IMR-90 (cell line): ENCODE measurements around the gene DOC2B. TPM values are rescaled to one million over a fixed set of nuclear protein-coding genes. Genes with fewer than 3 reads are reported as not detected.

Source experiments
- ATAC-seq: fragments of 200-7000 bp; cut with Tn5 transposase; 2 replicates; pipeline ENCODE4 v1.9.1; 2020; ENCODE audit warnings: low read depth, mild to moderate bottlenecking, moderate library complexity
- BruUV-seq: library from RNA; stranded (reverse); fragments of 400-500 nt; replicated peaks from 2 replicates; lab custom pipeline; 2021; lab: Mats Ljungman, UMichigan
- CTCF ChIA-PET: fragments of 300-600 bp; formaldehyde crosslinking; extraction: SDS; loops from one replicate; lab custom pipeline; 2021; ENCODE audit warnings: antibody characterized with exemption; lab: Yijun Ruan, JAX
- POLR2A ChIA-PET: fragments of 300-600 bp; sonication (Branson Sonifier 250); formaldehyde crosslinking; loops from one replicate; lab custom pipeline; 2022; ENCODE audit warnings: antibody characterized with exemption; ENCODE audit not compliant: unreplicated experiment; lab: Charles Lee
- DNase-seq: peaks from one replicate; pipeline ENCODE4 v3.0.0; 2013
- H2AFZ ChIP-seq: replicated peaks from 2 replicates; pipeline ENCODE3; 2013; ENCODE audit warnings: low read length, mild to moderate bottlenecking; ENCODE audit not compliant: poor library complexity
- H2AK5ac ChIP-seq: 2 replicates; pipeline ENCODE4 v1.6.1; 2013; ENCODE audit warnings: low read depth, low read length, inconsistent platforms
- H2AK9ac ChIP-seq: replicated peaks from 2 replicates; pipeline ENCODE3; 2013; ENCODE audit warnings: mild to moderate bottlenecking, low read depth, low read length, moderate library complexity; ENCODE audit not compliant: poor library complexity
- H2BK120ac ChIP-seq: 2 replicates; pipeline ENCODE4 v1.6.1; 2013; ENCODE audit warnings: low read depth, low read length, inconsistent platforms
- H2BK15ac ChIP-seq: 3 replicates; pipeline ENCODE4 v1.6.1; 2013; ENCODE audit warnings: low read depth, low read length, inconsistent platforms
- H2BK20ac ChIP-seq: 2 replicates; pipeline ENCODE4 v1.6.1; 2013; ENCODE audit warnings: low read depth, mild to moderate bottlenecking, inconsistent platforms, low read length, moderate library complexity
- H2BK5ac ChIP-seq: 2 replicates; pipeline ENCODE4 v1.6.1; 2013; ENCODE audit warnings: mild to moderate bottlenecking, low read depth, low read length, inconsistent platforms; ENCODE audit not compliant: poor library complexity, severe bottlenecking
- H3K14ac ChIP-seq: replicated peaks from 2 replicates; pipeline ENCODE4 v1.6.1; 2013; ENCODE audit warnings: low read depth, low read length, inconsistent platforms
- H3K18ac ChIP-seq: 2 replicates; pipeline ENCODE4 v1.6.1; 2013; ENCODE audit warnings: low read depth, low read length, control low read depth
- H3K23ac ChIP-seq: 2 replicates; pipeline ENCODE4 v1.6.1; 2013; ENCODE audit warnings: low read depth, low read length, inconsistent platforms
- H3K27ac ChIP-seq: 2 replicates; pipeline ENCODE4 v1.5.1; 2013; ENCODE audit warnings: mild to moderate bottlenecking, control low read depth, low read length; ENCODE audit not compliant: insufficient read depth
- H3K27me3 ChIP-seq: 2 replicates; pipeline ENCODE4 v1.6.1; 2013; ENCODE audit warnings: low read length; ENCODE audit not compliant: control insufficient read depth, insufficient read depth
- H3K36me3 ChIP-seq: 2 replicates; pipeline ENCODE4 v1.6.1; 2013; ENCODE audit warnings: low read length, mixed read lengths; ENCODE audit not compliant: control insufficient read depth, insufficient read depth
- H3K4ac ChIP-seq: 2 replicates; pipeline ENCODE4 v1.6.1; 2013; ENCODE audit warnings: low read depth, low read length, inconsistent platforms
- H3K4me1 ChIP-seq: 2 replicates; pipeline ENCODE4 v1.6.1; 2013; ENCODE audit warnings: low read length, mixed read lengths; ENCODE audit not compliant: control insufficient read depth, insufficient read depth
- H3K4me2 ChIP-seq: 2 replicates; pipeline ENCODE4 v1.6.1; 2013; ENCODE audit warnings: low read depth, mild to moderate bottlenecking, control low read depth, low read length, moderate library complexity
- H3K4me3 ChIP-seq: 2 replicates; pipeline ENCODE4 v1.5.1; 2013; ENCODE audit warnings: low read depth, mild to moderate bottlenecking, control low read depth, low read length, moderate library complexity; ENCODE audit not compliant: insufficient read depth
- H3K56ac ChIP-seq: 2 replicates; pipeline ENCODE4 v1.6.1; 2013; ENCODE audit warnings: low read length, inconsistent platforms; ENCODE audit not compliant: insufficient read depth; ENCODE audit errors: extremely low read depth
- H3K79me1 ChIP-seq, 2 experiments: 2 replicates each; pipeline ENCODE4 v1.6.1; 2013; ENCODE audit warnings: low read length in 2 of 2, inconsistent platforms in 1 of 2, low read depth in 1 of 2
- H3K9ac ChIP-seq: 2 replicates; pipeline ENCODE4 v1.6.1; 2013; ENCODE audit warnings: low read depth, low read length, control low read depth
- H3K9me1 ChIP-seq: 2 replicates; pipeline ENCODE4 v1.6.1; 2013; ENCODE audit warnings: low read length, inconsistent platforms; ENCODE audit not compliant: insufficient read depth
- H3K9me3 ChIP-seq: 2 replicates; pipeline ENCODE4 v1.6.1; 2013; ENCODE audit warnings: low read length; ENCODE audit not compliant: control insufficient read depth, insufficient read depth
- H4K20me1 ChIP-seq: 2 replicates; pipeline ENCODE4 v1.6.1; 2013; ENCODE audit warnings: low read length, inconsistent platforms; ENCODE audit not compliant: insufficient read depth
- H4K5ac ChIP-seq: 2 replicates; pipeline ENCODE4 v1.6.1; 2013; ENCODE audit warnings: mild to moderate bottlenecking, low read depth, low read length, control low read depth
- H4K8ac ChIP-seq, 2 experiments: 2 replicates each; pipeline ENCODE4 v1.6.1; 2013; ENCODE audit warnings: low read depth in 2 of 2, low read length in 2 of 2, control low read depth in 1 of 2, inconsistent platforms in 1 of 2
- H4K91ac ChIP-seq: 2 replicates; pipeline ENCODE4 v1.6.1; 2013; ENCODE audit warnings: low read depth, low read length, inconsistent platforms; ENCODE audit not compliant: insufficient read depth
- BHLHE40 ChIP-seq: fragments of 150-350 bp; IDR thresholded peaks from 2 replicates; pipeline ENCODE4 v1.6.1; 2016; ENCODE audit warnings: mild to moderate bottlenecking, low read depth, low read length
- CEBPB ChIP-seq: IDR thresholded peaks from 2 replicates; pipeline ENCODE4 v1.6.1; 2012; ENCODE audit warnings: low read depth, low read length, improper control_type of control experiment
- CHD1 ChIP-seq: IDR thresholded peaks from 2 replicates; pipeline ENCODE4 v1.6.1; 2012; ENCODE audit warnings: low read depth, low read length, improper control_type of control experiment
- CTCF ChIP-seq: conservative IDR thresholded peaks from 2 replicates; pipeline ENCODE4 v1.5.1; 2012; ENCODE audit warnings: mild to moderate bottlenecking, low read depth, low read length, improper control_type of control experiment
- ELK1 ChIP-seq: fragments of 150-350 bp; IDR thresholded peaks from 2 replicates; pipeline ENCODE4 v1.6.1; 2016; ENCODE audit warnings: low read depth, mild to moderate bottlenecking, low read length, moderate library complexity, borderline replicate concordance
- MXI1 ChIP-seq: IDR thresholded peaks from 2 replicates; pipeline ENCODE4 v1.6.1; 2012; ENCODE audit warnings: low read depth, mild to moderate bottlenecking, low read length, moderate library complexity, borderline replicate concordance
- POLR2A ChIP-seq: IDR thresholded peaks from 2 replicates; pipeline ENCODE4 v1.6.1; 2012; ENCODE audit warnings: mild to moderate bottlenecking, low read depth, low read length
- RCOR1 ChIP-seq: IDR thresholded peaks from 2 replicates; pipeline ENCODE4 v1.6.1; 2012; ENCODE audit warnings: mild to moderate bottlenecking, low read length, improper control_type of control experiment; ENCODE audit not compliant: insufficient replicate concordance
- WGBS, 2 experiments: methylation state at CpG; one replicate each; pipeline versions ENCODE4 v1.1.5 to v1.1.7; 2013; ENCODE audit warnings: missing lambda C conversion rate in 2 of 2; ENCODE audit not compliant: insufficient read length in 1 of 2; ENCODE audit errors: extremely low coverage in 2 of 2; 5-methylcytosine and 5-hydroxymethylcytosine counted together
- dilution Hi-C: fragments of 300-500 bp; cut with HindIII; formaldehyde crosslinking; loops from one replicate; pipeline ENCODE4 v1.14.3; 2018; ENCODE audit warnings: low sequenced_read_pairs; ENCODE audit not compliant: unreplicated experiment
- in situ Hi-C: fragments of 300-500 bp; cut with MboI; formaldehyde crosslinking; loops from 3 replicates; pipeline ENCODE4 v1.14.3; 2019; ENCODE audit warnings: low sequenced_read_pairs, inconsistent platforms, mixed read lengths
- intact Hi-C: fragments of 100-400 bp; cut with micrococcal nuclease; formaldehyde crosslinking; loops from 2 replicates; pipeline ENCODE4 v1.10.0; 2022
- polyA plus RNA-seq, 3 experiments: library from polyadenylated mRNA; depleted of rRNA; stranded (reverse); fragments of >200 nt; gene quantifications; 2 replicates each; pipeline ENCODE4 v1.2.3, GENCODE V29; 2012; ENCODE audit warnings: low replicate concordance in 1 of 3
- total RNA-seq: library from RNA; depleted of rRNA; stranded (reverse); fragments of >200 nt; gene quantifications from 2 replicates; pipeline ENCODE4 v1.2.3, GENCODE V29; 2012

The DOC2B gene
- total and polyA plus RNA-seq, 2 of the 4 experiments (the other 2 are of a cell fraction), result not detected

GRCh38 chr17:157901-158300 lies 23.5 kb downstream of the DOC2B start:
- H4K20me1 ChIP-seq, result no peaks in the 10 kb centered on the region
- no peak overlapping the region for H4K5ac ChIP-seq
- no peak overlapping the region for H2BK15ac ChIP-seq
- H3K9ac ChIP-seq, result no peak overlapping the region
- no peak overlapping the region for H2BK120ac ChIP-seq
- TF ChIP-seq CHD1, result no peak
- no peak for TF ChIP-seq POLR2A
- no peak for TF ChIP-seq BHLHE40
- no peak for TF ChIP-seq MXI1
- TF ChIP-seq CEBPB, result no peak
- no peak for TF ChIP-seq RCOR1
- no peak for TF ChIP-seq ELK1
- no peak for TF ChIP-seq CTCF
- dilution Hi-C loops (no loop called here), in situ Hi-C loops (no loop called here), intact Hi-C loops (no loop called here)
- H2BK5ac ChIP-seq, result no peak overlapping the region
- no peaks in the 10 kb centered on the region for H3K9me3 ChIP-seq
- ChIA-PET POLR2A (no interaction called here), CTCF (no interaction called here)
- no peak overlapping the region for H3K4me3 ChIP-seq
- no peak overlapping the region for H2AK9ac ChIP-seq
- DNase-seq (no peak), ATAC-seq (no peak)
- H2AK5ac ChIP-seq, result no peak overlapping the region
- no peak overlapping the region for H3K4ac ChIP-seq
- H3K27ac ChIP-seq, result no peak overlapping the region
- no peak overlapping the region for H3K23ac ChIP-seq
- H3K4me1 ChIP-seq, result no peaks in the 10 kb centered on the region
- H3K4me2 ChIP-seq, result no peak overlapping the region
- WGBS, 2 experiments, result 69% methylated on average over 3 of the region's 4 CpGs; no CpG with 5 or more reads in 1 of the 2 experiments
- no peak overlapping the region for H3K18ac ChIP-seq
- no peak overlapping the region for H3K14ac ChIP-seq
- H3K36me3 ChIP-seq, result no peaks in the 10 kb centered on the region; the same call in 1 of the 2 replicates
- no peak overlapping the region for H4K91ac ChIP-seq
- no peak overlapping the region for H2BK20ac ChIP-seq
- H2AFZ ChIP-seq, result no peak overlapping the region
- H4K8ac ChIP-seq, result no peak overlapping the region
- H3K27me3 ChIP-seq, result peaks cover 22% of the 10 kb centered on the region
- no peaks in the 10 kb centered on the region for H3K79me1 ChIP-seq
- H3K9me1 ChIP-seq, result no peaks in the 10 kb centered on the region
- H3K56ac ChIP-seq, result no peak overlapping the region
- no TSS peak for BruUV-seq
